ENCODE data around the gene PKIG. TPM values are rescaled to one million over a fixed set of nuclear protein-coding genes. Genes with fewer than 3 reads are reported as not detected.

PKIG gene
- total and polyA plus RNA-seq, 9 of the 15 experiments (the other 6 are each of a cell fraction or from before 2014, with no cell fraction given), result 0.13 to 7.0 (median 4.7) TPM

- Histone ChIP-seq H3K9me3 (replicated peaks; ENCODE audit: control insufficient read depth, insufficient read depth, low read depth, low read length) (no peaks in the 10 kb centered on the region), H3K4me3 (no peak overlapping the region), H3K4me2 (ENCODE audit: insufficient read depth, low read length) (no peak overlapping the region), H3K79me2 (ENCODE audit: control insufficient read depth, insufficient read depth, low read length) (no peaks in the 10 kb centered on the region), H3K4me1 (replicated peaks in 1 of 2; ENCODE audit: control insufficient read depth in 2 of 2, insufficient read depth in 2 of 2, low read length in 2 of 2) (peaks cover 11 to 14% of the 10 kb centered on the region in 2 experiments; a peak in 4 of 5 replicates), H3K36me3 (ENCODE audit: control insufficient read depth, insufficient read depth, low read length) (no peaks in the 10 kb centered on the region), H2AFZ (ENCODE audit: low read depth, low read length) (no peak overlapping the region), H3K9ac (ENCODE audit: insufficient read depth in 1 of 2, low read depth in 2 of 2, low read length in 2 of 2) (no peak overlapping the region), H3K9me1 (ENCODE audit: control insufficient read depth, insufficient read depth, low read length) (peaks cover 3% of the 10 kb centered on the region), H4K20me1 (replicated peaks; ENCODE audit: control insufficient read depth, insufficient read depth, low read length) (0 out of 2 replicates have a peak, but pooled peaks cover 5% of the 10 kb centered on the region), H3K27ac (ENCODE audit: extremely low read depth, low read depth, low read length) (no peak overlapping the region), H3K27me3 (ENCODE audit: control insufficient read depth in 2 of 2, insufficient read depth in 2 of 2, low read length in 2 of 2) (peaks cover 0 to 7% of the 10 kb centered on the region in 2 experiments; a peak in 3 of 5 replicates)
- ATAC-seq, result no peak
- BruUV-seq (replicated peaks), result no TSS peak
- intact Hi-C loops (cut with micrococcal nuclease), result no loop called here
- ChIA-PET POLR2A (no interaction called here), CTCF (ENCODE audit: low intra/inter-chr PET ratio) (no interaction called here)
- DNase-seq (ENCODE audit: extremely low read depth in 1 of 4, low spot score in 3 of 4), result no peak
- FAIRE-seq, result no peak
- in situ Hi-C loops (cut with MboI), result no loop called here
- TF ChIP-seq ZBTB49 (CRISPR knock-in tag; IDR thresholded peaks at IDR 0.05; ENCODE audit: borderline replicate concordance), result no peak
- WGBS (ENCODE audit: insufficient coverage, low coverage, missing lambda C conversion rate), result 42% methylated on average over 5 of the region's 5 CpGs
Observed at GRCh38 chr20:44630297-44630696, 47.9 kb downstream of the PKIG start.

DNA sequence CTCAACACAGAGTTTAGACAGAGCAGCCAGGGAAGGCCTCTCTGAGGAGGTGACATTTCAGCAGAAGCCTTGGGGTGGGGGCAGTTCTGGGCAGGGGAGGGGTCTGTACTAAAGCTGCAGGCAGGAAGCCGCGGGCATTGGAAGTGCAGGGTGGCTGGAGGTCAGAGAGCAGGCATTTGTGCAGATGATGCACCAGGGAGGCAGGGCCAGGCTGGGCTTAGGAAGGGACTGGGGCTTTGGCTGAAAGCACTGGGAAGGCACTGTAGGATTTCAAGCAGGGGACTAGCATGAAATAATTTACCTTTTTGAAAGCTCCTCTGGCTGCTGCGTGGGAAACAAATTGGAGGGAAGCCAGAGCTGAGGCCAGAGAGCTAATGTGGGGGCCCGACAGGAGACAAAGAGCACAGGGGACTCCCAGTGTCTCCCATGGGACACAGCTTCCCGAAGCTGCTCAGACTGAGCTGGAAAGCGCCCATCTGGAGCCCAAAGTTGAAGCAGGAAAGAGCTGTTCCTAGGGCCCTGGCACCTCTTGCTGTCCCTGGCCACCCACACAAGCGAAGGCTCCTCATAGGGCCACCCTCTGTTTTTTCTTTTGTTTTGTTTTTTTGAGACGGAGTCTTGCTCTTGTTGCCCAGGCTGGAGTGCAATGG lies 49.8 kb downstream of the PKIG start:
- BruUV-seq (replicated peaks), result no TSS peak
- WGBS (ENCODE audit: insufficient coverage, low coverage, missing lambda C conversion rate), result 15% methylated on average over 8 of the region's 8 CpGs
- Histone ChIP-seq H3K9ac (ENCODE audit: insufficient read depth in 1 of 2, low read depth in 2 of 2, low read length in 2 of 2) (no peak overlapping the region), H3K36me3 (ENCODE audit: control insufficient read depth, insufficient read depth, low read length) (no peaks in the 10 kb centered on the region), H4K20me1 (replicated peaks; ENCODE audit: control insufficient read depth, insufficient read depth, low read length) (0 out of 2 replicates have a peak, but pooled peaks cover 5% of the 10 kb centered on the region), H3K4me2 (ENCODE audit: insufficient read depth, low read length) (no peak overlapping the region), H3K9me1 (ENCODE audit: control insufficient read depth, insufficient read depth, low read length) (peaks cover 3% of the 10 kb centered on the region), H3K4me1 (replicated peaks in 1 of 2; ENCODE audit: control insufficient read depth in 2 of 2, insufficient read depth in 2 of 2, low read length in 2 of 2) (peaks cover 5 to 8% of the 10 kb centered on the region in 2 experiments; a peak in 4 of 5 replicates), H3K27ac (ENCODE audit: extremely low read depth, low read depth, low read length) (no peak overlapping the region), H3K9me3 (replicated peaks; ENCODE audit: control insufficient read depth, insufficient read depth, low read depth, low read length) (no peaks in the 10 kb centered on the region), H3K79me2 (ENCODE audit: control insufficient read depth, insufficient read depth, low read length) (no peaks in the 10 kb centered on the region), H3K4me3 (no peak overlapping the region), H2AFZ (ENCODE audit: low read depth, low read length) (no peak overlapping the region), H3K27me3 (ENCODE audit: control insufficient read depth in 2 of 2, insufficient read depth in 2 of 2, low read length in 2 of 2) (peaks cover 0 to 7% of the 10 kb centered on the region in 2 experiments; a peak in 3 of 5 replicates)
- POLR2A ChIA-PET, result interaction anchor here (0.6 kb wide), 1 partner anchor 222 kb away, joined by 3 read pairs; no protein-coding TSS in a partner anchor
- ATAC-seq (no peak), DNase-seq (ENCODE audit: extremely low read depth in 1 of 4, low spot score in 3 of 4) (no peak), FAIRE-seq (no peak)
- in situ Hi-C loops (cut with MboI) (no loop called here), intact Hi-C loops (cut with micrococcal nuclease) (no loop called here)
- CTCF ChIA-PET (ENCODE audit: low intra/inter-chr PET ratio), result no interaction called here
- no peak for TF ChIP-seq ZBTB5 (IDR thresholded peaks at IDR 0.05)
- TF ChIP-seq HMG20A (CRISPR knock-in tag; conservative IDR thresholded peaks at IDR 0.05), result no peak
- TF ChIP-seq POLR3G (IDR thresholded peaks at IDR 0.05; ENCODE audit: extremely low read depth, insufficient read length, insufficient replicate concordance), result no peak

Measured in K562 (cell line).